Measurements from ENCODE around the gene TPPP3.
"Not testable (repeated sequence)": the region's sequence is repeated elsewhere in the genome, so short reads cannot be mapped to it uniquely, and the experiment has no call there.

- TF ChIP-seq CTCF (IDR thresholded peaks at IDR 0.05; ENCODE audit: low read length); EZH2 (IDR thresholded peaks at IDR 0.05; ENCODE audit: borderline replicate concordance, low read length): not testable (repeated sequence)
Observed at GRCh38 chr16:67359540-67360269, 33.6 kb downstream of the TPPP3 start.
